Natural killer cell (primary cell): ENCODE results near the gene STAM. TPM values are rescaled to one million over a fixed set of nuclear protein-coding genes. Genes with fewer than 3 reads are reported as not detected.
A peak's percentile ranks its signal among the peaks of the same experiment; 100 is the strongest.

Experiments used
- ATAC-seq, 3 donors: fragments of 150-1000 bp in 2 of 3; fragments of 200-7000 bp in 1 of 3; cut with Tn5 transposase; 1 replicate in 1 of 3; 2 replicates in 2 of 3; pipeline ENCODE4 v1.10.0; 2021; ENCODE audit warnings: mild to moderate bottlenecking in 2 of 3, moderate library complexity in 2 of 3
- DNase-seq, 2 donors: peaks; one replicate each; pipeline versions ENCODE4 v3.0.0 to v3.0.0-alpha.2; 2013 to 2021; ENCODE audit warnings: mixed read lengths in 1 of 2
- H3K27ac ChIP-seq: one replicate; pipeline ENCODE4 v1.5.1; 2013; ENCODE audit warnings: mild to moderate bottlenecking, low read length
- H3K27me3 ChIP-seq: one replicate; pipeline ENCODE4 v1.6.1; 2013; ENCODE audit warnings: low read length; ENCODE audit not compliant: control insufficient read depth, insufficient read depth
- H3K36me3 ChIP-seq: one replicate; pipeline ENCODE4 v1.6.1; 2013; ENCODE audit warnings: low read length; ENCODE audit not compliant: control insufficient read depth, insufficient read depth
- H3K4me1 ChIP-seq: one replicate; pipeline ENCODE4 v1.6.1; 2013; ENCODE audit warnings: low read length; ENCODE audit not compliant: control insufficient read depth, insufficient read depth
- H3K4me3 ChIP-seq: one replicate; pipeline ENCODE4 v1.5.1; 2013; ENCODE audit warnings: low read length
- H3K9me3 ChIP-seq: one replicate; pipeline ENCODE4 v1.6.1; 2013; ENCODE audit warnings: low read length; ENCODE audit not compliant: control insufficient read depth, insufficient read depth
- H3K27ac Mint-ChIP-seq, 2 donors: one replicate each; pipeline ENCODE4 v1.8.0; 2022; ENCODE audit warnings: mild to moderate bottlenecking in 2 of 2, mixed read lengths in 2 of 2, moderate library complexity in 1 of 2
- H3K27me3 Mint-ChIP-seq, 2 donors: one replicate each; pipeline ENCODE4 v1.8.0; 2022; ENCODE audit warnings: low read depth in 2 of 2, mixed read lengths in 2 of 2
- H3K36me3 Mint-ChIP-seq: one replicate; pipeline ENCODE4 v1.8.0; 2022; ENCODE audit warnings: mixed read lengths
- H3K4me1 Mint-ChIP-seq, 2 donors: one replicate each; pipeline ENCODE4 v1.8.0; 2022; ENCODE audit warnings: mixed read lengths in 2 of 2
- H3K4me3 Mint-ChIP-seq: one replicate; pipeline ENCODE4 v1.8.0; 2022; ENCODE audit warnings: mild to moderate bottlenecking, moderate library complexity, mixed read lengths
- H3K9me3 Mint-ChIP-seq, 2 donors: one replicate each; pipeline ENCODE4 v1.8.0; 2022; ENCODE audit warnings: mixed read lengths in 2 of 2
- WGBS: methylation state at CpG from one replicate; pipeline ENCODE4 v1.1.7; 2013; ENCODE audit warnings: missing lambda C conversion rate; ENCODE audit not compliant: insufficient coverage; 5-methylcytosine and 5-hydroxymethylcytosine counted together
- intact Hi-C: fragments of 100-400 bp; cut with micrococcal nuclease; formaldehyde crosslinking; loops from one replicate; pipeline ENCODE4 v1.14.2; 2022
- total RNA-seq, 4 donors: library from RNA; stranded (reverse); fragments of 120-200 nt in 1 of 4; gene quantifications; one replicate each; pipeline versions ENCODE4 v1.2.3 to v1.2.4, GENCODE V29; 2013 to 2022
- TF ChIP-seq, protein P1 (sequence below): fragments of 200-600 bp; IDR thresholded peaks from one replicate; pipeline ENCODE4 v1.8.0; 2022; ENCODE audit warnings: antibody characterized with exemption

Gene STAM
- total RNA-seq, 3 donors from 2014 or later (not counting 1 experiment from before 2014, with no cell fraction given) = 37.8 to 40.2 (median 38.6) TPM

- Mint-ChIP-seq H3K36me3 (no peaks in the 10 kb centered on the region), H3K27me3 (no peaks in the 10 kb centered on the region), H3K27ac (peak overlapping the region; percentile 82 to 83), H3K4me1 (peaks cover 45 to 53% of the 10 kb centered on the region in 2 donors), H3K9me3 (no peaks in the 10 kb centered on the region), H3K4me3 (peak overlapping the region; percentile 69)
- Histone ChIP-seq H3K4me3 (no peak overlapping the region), H3K27ac (peak overlapping the region; percentile 14), H3K9me3 (no peaks in the 10 kb centered on the region), H3K27me3 (no peaks in the 10 kb centered on the region), H3K4me1 (peaks cover 13% of the 10 kb centered on the region), H3K36me3 (no peaks in the 10 kb centered on the region)
- TF ChIP-seq, protein P1, sequence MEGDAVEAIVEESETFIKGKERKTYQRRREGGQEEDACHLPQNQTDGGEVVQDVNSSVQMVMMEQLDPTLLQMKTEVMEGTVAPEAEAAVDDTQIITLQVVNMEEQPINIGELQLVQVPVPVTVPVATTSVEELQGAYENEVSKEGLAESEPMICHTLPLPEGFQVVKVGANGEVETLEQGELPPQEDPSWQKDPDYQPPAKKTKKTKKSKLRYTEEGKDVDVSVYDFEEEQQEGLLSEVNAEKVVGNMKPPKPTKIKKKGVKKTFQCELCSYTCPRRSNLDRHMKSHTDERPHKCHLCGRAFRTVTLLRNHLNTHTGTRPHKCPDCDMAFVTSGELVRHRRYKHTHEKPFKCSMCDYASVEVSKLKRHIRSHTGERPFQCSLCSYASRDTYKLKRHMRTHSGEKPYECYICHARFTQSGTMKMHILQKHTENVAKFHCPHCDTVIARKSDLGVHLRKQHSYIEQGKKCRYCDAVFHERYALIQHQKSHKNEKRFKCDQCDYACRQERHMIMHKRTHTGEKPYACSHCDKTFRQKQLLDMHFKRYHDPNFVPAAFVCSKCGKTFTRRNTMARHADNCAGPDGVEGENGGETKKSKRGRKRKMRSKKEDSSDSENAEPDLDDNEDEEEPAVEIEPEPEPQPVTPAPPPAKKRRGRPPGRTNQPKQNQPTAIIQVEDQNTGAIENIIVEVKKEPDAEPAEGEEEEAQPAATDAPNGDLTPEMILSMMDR = no peak
- no peak for DNase-seq
- intact Hi-C loops = no loop called here
- 68% methylated on average over 3 of the region's 5 CpGs for WGBS
- ATAC-seq = peak; percentile 32 to 70 (median 60)
These were observed 29.6 kb downstream of the STAM start for GRCh38 chr10:17673471-17674061.

- TF ChIP-seq, protein P1 = no peak
- H3K4me1 ChIP-seq = peaks cover 12% of the 10 kb centered on the region
- H3K27ac Mint-ChIP-seq = peak overlapping the region in 1 of 2 donors; percentile 83
These were observed 30.6 kb downstream of the STAM start for GRCh38 chr10:17674566-17674965.

DNA sequence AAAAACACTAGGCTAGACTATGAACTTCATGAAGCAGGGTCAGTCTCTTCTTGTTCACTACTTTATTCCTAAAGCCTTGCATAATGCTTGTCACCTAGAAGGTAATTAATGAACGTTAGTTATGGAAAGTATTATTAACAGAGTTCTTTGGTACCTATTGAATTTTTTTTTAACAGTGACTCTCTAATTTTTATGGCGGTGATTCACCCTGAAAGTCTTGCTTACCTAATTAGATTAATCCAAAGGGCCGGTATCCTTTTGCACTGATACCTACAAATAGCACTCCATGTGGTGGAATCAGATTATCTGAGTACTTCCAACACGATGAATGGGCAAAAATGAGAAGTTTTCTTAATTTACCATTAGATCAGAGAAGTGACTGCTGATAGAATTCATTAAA lies 31.7 kb downstream of the STAM start:
- WGBS = 69% methylated on average over 3 of the region's 4 CpGs
- no peak overlapping the region for H3K4me3 Mint-ChIP-seq
- no peak for DNase-seq
- H3K36me3 Mint-ChIP-seq = no peaks in the 10 kb centered on the region
- ATAC-seq = no peak
- Histone ChIP-seq H3K4me3 (no peak overlapping the region), H3K27me3 (no peaks in the 10 kb centered on the region), H3K36me3 (no peaks in the 10 kb centered on the region), H3K9me3 (no peaks in the 10 kb centered on the region), H3K4me1 (peaks cover 8% of the 10 kb centered on the region), H3K27ac (no peak overlapping the region)
- H3K9me3 Mint-ChIP-seq = no peaks in the 10 kb centered on the region
- TF ChIP-seq, protein P1 = no peak
- intact Hi-C loops = no loop called here
- H3K4me1 Mint-ChIP-seq = peaks cover 41 to 54% of the 10 kb centered on the region in 2 donors
- H3K27ac Mint-ChIP-seq = peak overlapping the region in 1 of 2 donors; percentile 32
- H3K27me3 Mint-ChIP-seq = no peaks in the 10 kb centered on the region

More at GRCh38 chr10:17674566-17674965, 30.6 kb downstream of the STAM start:
- no peaks in the 10 kb centered on the region for H3K36me3 Mint-ChIP-seq
- ATAC-seq (no peak), DNase-seq (no peak)
- H3K27me3 Mint-ChIP-seq = no peaks in the 10 kb centered on the region
- no peaks in the 10 kb centered on the region for H3K9me3 Mint-ChIP-seq
- Histone ChIP-seq H3K27me3 (no peaks in the 10 kb centered on the region), H3K27ac (no peak overlapping the region), H3K36me3 (no peaks in the 10 kb centered on the region), H3K9me3 (no peaks in the 10 kb centered on the region), H3K4me3 (no peak overlapping the region)
- intact Hi-C loops = no loop called here
- no peak overlapping the region for H3K4me3 Mint-ChIP-seq
- H3K4me1 Mint-ChIP-seq = peaks cover 46 to 53% of the 10 kb centered on the region in 2 donors

DNA sequence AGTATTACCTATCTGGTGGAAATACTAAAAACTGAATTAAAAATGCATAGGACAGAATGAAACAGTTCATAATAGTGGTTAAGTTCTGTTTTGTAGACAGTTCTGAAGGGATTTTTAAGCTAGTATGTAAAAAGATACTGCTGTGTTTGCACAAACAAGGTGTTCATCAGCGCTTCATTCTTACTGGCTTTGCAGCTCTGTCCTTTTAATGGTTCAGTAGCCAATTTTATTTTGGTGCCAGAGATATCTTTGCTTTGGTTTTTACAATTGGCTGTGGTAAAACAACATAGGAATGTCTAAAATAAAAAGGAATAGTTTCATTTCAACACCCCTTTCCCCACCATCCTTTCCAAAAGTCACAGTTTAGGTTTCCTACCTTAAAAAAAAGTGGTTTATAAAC lies 33.0 kb downstream of the STAM start:
- TF ChIP-seq, protein P1 = no peak
- H3K4me3 ChIP-seq = no peak overlapping the region
- no peak overlapping the region for H3K27ac Mint-ChIP-seq
- DNase-seq (no peak), ATAC-seq (no peak)
- H3K4me1 ChIP-seq = peaks cover 8% of the 10 kb centered on the region
- H3K27ac ChIP-seq = no peak overlapping the region
- H3K9me3 Mint-ChIP-seq = no peaks in the 10 kb centered on the region
- H3K36me3 Mint-ChIP-seq = no peaks in the 10 kb centered on the region
- intact Hi-C loops = no loop called here
- peaks cover 38 to 58% of the 10 kb centered on the region in 2 donors for H3K4me1 Mint-ChIP-seq
- H3K9me3 ChIP-seq = no peaks in the 10 kb centered on the region
- WGBS = 96% methylated on average over 1 of the region's 1 CpG
- H3K27me3 ChIP-seq = no peaks in the 10 kb centered on the region
- no peaks in the 10 kb centered on the region for H3K36me3 ChIP-seq
- no peak overlapping the region for H3K4me3 Mint-ChIP-seq
- no peaks in the 10 kb centered on the region for H3K27me3 Mint-ChIP-seq
